Pons (tissue), 1 donor: Measurements from ENCODE around the gene SLC36A2.

Source experiments
- DNase-seq: peaks from one replicate; pipeline ENCODE4 v3.0.0-alpha.2; 2016; ENCODE audit warnings: low spot score

Gene SLC36A2

DNA sequence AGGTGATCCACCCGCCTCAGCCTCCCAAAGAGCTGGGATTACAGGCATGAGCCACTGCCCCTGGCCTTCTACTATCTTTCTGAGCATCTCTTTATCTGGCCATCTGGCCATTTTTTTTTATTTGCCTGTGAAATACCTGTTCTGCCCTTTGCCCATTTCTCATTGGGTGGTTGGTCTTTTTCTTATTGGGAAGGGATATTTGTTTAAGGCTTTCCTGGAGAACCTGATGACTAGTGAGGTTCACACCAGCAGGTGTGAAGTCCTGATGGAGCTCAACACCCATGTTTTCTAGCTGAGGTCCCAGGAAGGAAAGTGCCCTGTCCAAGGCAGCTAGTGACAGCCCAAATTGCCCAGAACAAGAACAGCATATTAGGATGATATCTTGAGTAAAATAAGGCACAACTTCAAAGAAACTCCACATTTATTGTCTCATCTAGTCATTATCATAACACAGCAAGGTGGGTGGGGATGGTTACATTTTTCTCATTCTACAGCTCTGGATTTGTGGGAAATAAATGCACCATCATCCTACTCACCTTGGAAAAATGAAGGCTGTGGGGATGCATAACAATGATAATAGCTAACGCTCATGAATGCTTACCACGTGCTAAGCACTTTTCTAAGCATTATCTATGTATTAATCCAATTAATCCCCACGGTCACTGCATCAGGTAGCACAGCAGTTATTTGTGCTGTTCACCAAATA, 64.1 kb downstream of the SLC36A2 start:
- DNase-seq, result no peak

DNA sequence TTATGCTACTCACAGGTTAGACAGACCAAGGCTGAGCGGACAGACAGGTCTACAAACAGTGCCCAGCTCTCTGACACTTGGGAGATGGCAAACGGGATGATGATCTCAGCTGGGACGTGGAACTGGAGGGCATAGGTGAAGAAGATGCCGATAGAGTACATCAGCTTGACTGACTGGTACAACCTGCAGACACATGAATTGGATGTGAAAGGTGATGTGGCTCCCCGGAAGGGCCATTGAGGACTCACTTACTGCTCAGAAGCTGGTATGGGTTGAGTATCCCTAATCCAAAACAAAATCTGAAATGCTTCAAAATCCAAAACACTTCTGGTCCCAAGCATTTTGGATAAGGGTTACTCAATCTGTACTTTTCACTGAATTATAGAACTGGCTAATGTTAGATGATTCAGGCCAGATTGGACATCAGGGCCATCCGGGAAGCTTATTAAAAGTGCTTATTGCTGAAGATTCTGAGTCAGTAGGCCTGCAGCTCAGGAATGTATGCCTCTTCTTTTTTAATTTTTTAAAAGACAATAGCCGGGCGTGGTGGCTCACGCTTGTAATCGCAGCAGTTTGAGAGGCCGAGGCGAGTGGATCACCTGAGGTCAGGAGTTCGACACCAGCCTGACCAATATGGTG, 66.2 kb downstream of the SLC36A2 start:
- DNase-seq, result no peak

DNA sequence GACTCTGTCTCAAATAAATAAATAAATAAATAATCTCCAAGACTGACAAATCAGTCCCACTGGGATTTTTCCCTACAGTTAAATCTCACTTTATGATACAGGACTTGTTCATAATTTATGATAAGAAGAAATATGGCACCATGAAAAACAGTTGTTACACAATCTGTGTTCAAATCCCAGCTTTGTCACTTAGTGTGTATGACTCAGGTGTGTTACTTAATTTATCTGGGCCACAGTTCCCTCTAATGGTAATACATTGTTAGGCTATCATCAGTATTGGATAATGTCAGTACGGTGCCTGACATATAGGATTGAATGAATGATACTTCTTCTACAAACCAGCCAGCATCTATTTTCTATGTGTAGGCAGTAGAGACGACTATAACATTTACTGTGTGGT, 66.9 kb downstream of the SLC36A2 start:
- no peak for DNase-seq

DNA sequence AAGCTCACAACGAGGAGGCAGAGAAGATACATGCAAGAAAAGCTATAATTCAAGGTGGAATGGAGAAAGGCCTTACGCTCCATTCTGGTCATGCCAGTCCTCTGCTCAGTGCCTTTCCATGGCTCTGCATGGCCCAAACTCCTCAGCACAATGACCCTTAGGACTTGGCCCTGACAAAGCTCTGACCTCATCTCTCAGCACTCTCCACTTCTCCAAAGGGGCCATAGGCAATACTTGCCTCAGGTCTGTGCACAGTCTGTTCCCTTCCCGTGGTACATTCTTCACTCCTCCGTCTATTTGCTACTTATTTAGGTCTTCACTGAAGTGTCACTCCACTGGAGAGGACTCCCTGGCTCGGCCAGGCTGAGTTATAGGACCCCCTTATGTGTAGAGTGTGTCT, 68.5 kb downstream of the SLC36A2 start:
- no peak for DNase-seq

DNA sequence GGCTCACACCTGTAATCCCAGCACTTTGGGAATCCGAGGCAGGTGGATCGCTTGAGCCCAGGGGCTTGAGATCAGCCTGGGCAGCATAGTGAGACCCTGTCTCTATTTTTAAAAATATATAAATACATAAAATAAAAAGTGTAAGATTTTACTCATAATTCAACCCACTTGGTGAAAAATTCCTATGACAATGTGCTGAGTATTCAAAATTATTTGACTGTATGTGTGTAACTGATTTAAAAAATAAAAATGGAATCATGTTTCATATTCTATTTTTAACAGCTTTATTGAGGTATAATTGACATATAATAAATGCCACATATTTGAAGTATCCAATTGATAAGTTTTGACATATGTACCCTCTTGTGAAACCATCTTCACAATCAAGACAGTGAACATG, 71.6 kb downstream of the SLC36A2 start:
- DNase-seq, result no peak

DNA sequence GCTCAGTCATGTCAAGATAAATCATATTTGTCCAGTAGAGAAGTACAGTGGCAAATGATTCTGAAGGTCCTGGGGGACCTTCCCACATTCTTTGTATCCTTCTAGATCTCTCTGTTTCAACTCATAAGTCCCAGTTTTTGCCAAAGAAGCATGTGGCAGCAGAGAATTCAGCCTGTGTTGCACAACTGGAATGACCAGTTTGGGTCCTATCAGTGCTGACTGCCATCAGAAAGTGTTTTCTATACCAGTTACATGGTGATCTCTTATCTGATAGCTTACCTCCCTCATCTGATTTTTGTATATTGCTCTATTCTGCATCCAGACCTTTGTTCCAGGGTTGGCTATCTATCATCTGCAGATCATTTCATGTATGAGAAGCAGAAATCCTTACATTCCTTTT, 72.7 kb downstream of the SLC36A2 start:
- DNase-seq, result no peak

DNA sequence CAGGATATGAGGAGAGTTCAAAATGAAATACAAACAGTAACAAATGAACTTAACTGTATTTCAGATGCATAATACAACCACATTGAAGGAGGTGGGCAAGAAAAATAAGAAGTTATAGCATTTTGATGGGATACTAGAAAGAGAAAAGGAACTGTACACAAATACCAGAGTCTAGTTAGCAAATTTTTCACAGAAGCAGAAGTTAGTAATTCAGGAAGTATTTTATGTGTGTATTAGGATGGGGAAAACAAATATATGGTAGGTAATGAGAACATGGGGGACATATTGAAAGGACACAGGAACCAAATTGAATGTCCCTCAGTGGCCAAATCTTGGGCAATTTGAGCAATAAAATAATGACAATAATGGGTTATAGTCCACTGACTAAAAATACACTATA, 76.0 kb downstream of the SLC36A2 start:
- DNase-seq, result no peak

DNA sequence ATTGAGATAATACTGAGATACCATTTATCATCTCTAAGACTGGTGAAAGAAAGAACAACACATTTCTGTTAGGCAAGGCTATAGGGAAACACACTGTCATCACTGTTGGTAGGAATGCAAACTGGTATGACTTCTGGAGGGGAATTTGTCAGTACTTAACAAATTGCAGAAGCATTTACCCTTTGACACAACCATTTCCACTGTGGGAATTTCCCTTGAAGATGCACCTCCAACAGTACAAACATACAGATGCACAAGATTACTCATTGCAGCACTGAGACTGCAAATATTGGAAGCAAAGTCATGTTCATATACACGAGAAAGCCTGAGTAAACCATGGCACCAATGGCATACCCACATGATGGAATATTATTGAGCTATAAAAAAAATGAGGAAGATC, 76.8 kb downstream of the SLC36A2 start:
- no peak for DNase-seq

DNA sequence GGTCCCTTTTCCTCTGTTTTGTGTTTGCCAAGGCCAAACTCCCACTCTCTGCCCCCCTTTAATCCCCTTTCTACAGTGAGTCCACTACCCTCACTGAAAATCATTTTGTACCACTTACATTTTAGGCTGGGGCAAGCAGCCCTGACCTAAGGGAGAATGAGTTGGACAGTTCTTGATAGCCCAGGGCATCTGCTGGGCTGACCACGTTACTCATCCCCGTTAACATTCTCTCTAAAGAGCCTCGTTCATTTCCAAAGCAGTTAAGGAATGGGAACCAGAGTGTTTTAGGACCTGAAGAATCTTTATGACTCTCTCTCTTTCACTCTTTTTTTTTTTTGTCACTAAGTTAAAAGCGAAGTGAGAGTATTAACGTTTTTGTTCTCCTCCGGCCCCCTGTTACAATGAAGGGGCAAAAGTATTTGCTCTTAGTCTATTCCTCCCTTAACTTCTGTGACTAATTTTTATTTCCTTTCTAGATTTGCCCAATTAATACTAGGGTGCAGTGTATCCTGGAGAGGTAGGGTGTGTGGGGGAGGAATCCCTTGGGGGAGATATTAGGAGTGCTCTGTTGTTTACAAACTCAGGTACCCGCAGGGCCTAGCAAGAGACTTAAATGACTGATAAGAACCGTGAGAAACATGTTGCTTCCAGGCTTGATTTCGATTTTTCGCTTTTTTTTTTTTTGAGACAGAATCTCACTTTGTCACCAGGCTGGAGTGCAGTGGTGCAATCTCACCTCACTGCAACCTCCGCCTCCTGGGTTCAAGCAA, 79.7 kb downstream of the SLC36A2 start:
- no peak for DNase-seq
